Measurements from ENCODE around the gene RGS9.
"Not testable (repeated sequence)": the region's sequence is repeated elsewhere in the genome, so short reads cannot be mapped to it uniquely, and the experiment has no call there.

Gene RGS9

DNA sequence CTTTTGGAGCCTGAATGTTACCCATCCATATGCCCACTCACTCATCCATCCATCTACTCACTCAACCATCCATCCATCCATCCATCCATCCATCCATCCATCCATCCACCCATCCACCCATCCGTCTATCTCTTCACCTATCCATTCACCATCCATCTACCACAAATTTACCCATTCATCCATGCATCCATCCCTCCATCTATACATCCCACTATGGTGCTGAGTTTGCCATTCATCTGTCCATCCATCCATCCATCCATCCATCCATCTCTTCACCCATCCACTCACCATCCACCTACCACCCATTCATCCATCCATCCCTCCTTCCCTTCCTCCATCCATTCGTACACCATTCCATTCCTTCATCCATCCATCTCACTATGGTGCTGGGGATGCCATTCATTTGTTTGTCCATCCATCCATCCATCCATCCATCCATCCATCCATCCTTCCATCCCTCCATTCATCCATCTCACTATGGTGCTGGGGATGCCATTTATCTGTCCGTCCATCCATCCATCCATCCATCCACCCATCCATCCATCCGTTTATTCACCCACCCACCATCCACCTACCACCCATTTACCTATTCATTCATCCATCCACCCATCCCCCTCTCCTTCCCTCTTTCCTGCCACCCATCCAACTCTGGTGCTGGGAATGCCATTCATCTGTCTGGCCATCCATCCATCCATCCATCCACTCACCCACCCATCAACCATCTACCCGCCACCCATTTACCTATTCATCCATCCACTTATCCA, 39.7 kb downstream of the RGS9 start:
- Histone ChIP-seq H3K36me3 (ENCODE audit: control insufficient read depth, low read depth, low read length) (no peaks in the 10 kb centered on the region), H3K4me3 (ENCODE audit: low read length) (no peak overlapping the region), H3K9ac (ENCODE audit: low read length) (no peak overlapping the region)

DNA sequence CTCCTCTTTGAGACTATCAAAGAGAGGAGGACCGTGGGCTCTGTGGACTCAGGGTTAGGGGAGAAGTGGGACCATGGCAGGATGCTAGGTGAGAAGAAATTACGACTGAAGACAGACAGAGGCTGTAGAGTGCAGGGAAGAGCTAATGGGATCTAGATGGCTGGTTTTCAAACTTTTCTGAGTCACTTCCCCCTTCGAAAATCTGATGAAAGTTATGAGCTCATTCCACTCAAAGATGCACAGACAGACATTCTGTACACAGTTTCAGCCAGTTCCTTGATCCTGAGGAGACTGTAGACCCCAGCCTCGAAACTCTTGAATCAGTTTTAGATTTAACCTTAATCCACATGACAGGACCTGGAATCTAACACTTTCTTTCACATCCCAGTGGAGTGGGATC, 40.7 kb downstream of the RGS9 start:
- Histone ChIP-seq H3K9ac (ENCODE audit: low read length) (no peak overlapping the region), H3K4me3 (ENCODE audit: low read length) (no peak overlapping the region), H3K27ac (ENCODE audit: low read length) (no peak overlapping the region), H3K4me1 (ENCODE audit: control insufficient read depth, low read depth, low read length) (peaks cover 7% of the 10 kb centered on the region), H3K36me3 (ENCODE audit: control insufficient read depth, low read depth, low read length) (no peaks in the 10 kb centered on the region), H3K27me3 (ENCODE audit: control insufficient read depth, insufficient read depth, low read length) (no peaks in the 10 kb centered on the region), H3K9me3 (ENCODE audit: control insufficient read depth, low read depth, low read length) (no peaks in the 10 kb centered on the region)

More for the DNA sequence above, 39.7 kb downstream of the RGS9 start:
- no peaks in the 10 kb centered on the region for H3K27me3 ChIP-seq (ENCODE audit: control insufficient read depth, insufficient read depth, low read length)
- peaks cover 7% of the 10 kb centered on the region for H3K4me1 ChIP-seq (ENCODE audit: control insufficient read depth, low read depth, low read length)
- no peaks in the 10 kb centered on the region for H3K9me3 ChIP-seq (ENCODE audit: control insufficient read depth, low read depth, low read length)
- H3K27ac ChIP-seq (ENCODE audit: low read length): no peak overlapping the region

DNA sequence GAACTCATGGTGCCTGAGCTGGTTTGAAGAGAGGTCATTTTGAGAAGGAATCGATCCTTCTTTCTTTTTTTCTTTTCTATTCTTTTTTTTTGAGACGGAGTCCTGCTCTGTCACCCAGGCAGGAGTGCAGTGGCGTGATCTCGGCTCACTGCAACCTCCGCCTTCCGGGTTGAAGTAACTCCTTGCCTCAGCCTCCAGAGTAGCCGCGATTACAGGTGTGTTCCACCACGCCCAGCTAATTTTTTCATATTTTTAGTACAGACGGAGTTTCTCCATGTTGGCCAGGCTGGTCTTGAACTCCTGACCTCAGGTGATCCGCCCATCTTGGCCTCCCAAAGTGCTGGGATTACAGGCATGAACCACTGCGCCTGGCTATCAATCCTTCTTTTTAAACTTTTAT, 43.1 kb downstream of the RGS9 start:
- H3K27ac ChIP-seq (ENCODE audit: low read length): not testable (repeated sequence)

DNA sequence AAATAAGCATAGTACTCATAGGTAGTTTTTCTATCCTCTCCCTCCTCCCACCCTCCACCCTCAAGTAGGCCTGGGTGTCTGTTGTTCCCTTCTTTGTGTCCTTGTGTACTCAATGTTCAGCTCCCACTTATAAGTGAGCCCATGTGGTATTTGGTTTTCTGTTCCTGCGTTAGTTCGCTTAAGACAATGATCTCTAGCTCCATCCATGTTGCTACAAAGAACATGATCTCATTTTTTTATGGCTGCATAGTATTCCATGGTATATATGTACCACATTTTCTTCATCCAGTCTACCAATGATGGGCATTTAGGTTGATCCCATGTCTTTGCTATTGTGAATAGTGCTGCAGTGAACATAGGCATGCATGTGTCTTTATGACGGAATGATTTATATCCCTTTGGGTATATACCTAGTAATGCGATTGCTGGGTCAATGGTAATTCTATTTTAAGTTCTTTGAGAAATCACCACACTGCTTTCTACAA, 43.6 kb downstream of the RGS9 start:
- not testable (repeated sequence) for H3K9ac ChIP-seq (ENCODE audit: low read length); H3K9me3 ChIP-seq (ENCODE audit: control insufficient read depth, low read depth, low read length); H3K36me3 ChIP-seq (ENCODE audit: control insufficient read depth, low read depth, low read length); H3K27me3 ChIP-seq (ENCODE audit: control insufficient read depth, insufficient read depth, low read length); H3K4me3 ChIP-seq (ENCODE audit: low read length); H3K27ac ChIP-seq (ENCODE audit: low read length)
- peaks cover 32% of the 10 kb centered on the region for H3K4me1 ChIP-seq (ENCODE audit: control insufficient read depth, low read depth, low read length)

More for the DNA sequence above, 43.1 kb downstream of the RGS9 start:
- not testable (repeated sequence) for H3K36me3 ChIP-seq (ENCODE audit: control insufficient read depth, low read depth, low read length); H3K4me3 ChIP-seq (ENCODE audit: low read length); H3K9me3 ChIP-seq (ENCODE audit: control insufficient read depth, low read depth, low read length); H3K27me3 ChIP-seq (ENCODE audit: control insufficient read depth, insufficient read depth, low read length); H3K9ac ChIP-seq (ENCODE audit: low read length)
- peaks cover 27% of the 10 kb centered on the region for H3K4me1 ChIP-seq (ENCODE audit: control insufficient read depth, low read depth, low read length)

DNA sequence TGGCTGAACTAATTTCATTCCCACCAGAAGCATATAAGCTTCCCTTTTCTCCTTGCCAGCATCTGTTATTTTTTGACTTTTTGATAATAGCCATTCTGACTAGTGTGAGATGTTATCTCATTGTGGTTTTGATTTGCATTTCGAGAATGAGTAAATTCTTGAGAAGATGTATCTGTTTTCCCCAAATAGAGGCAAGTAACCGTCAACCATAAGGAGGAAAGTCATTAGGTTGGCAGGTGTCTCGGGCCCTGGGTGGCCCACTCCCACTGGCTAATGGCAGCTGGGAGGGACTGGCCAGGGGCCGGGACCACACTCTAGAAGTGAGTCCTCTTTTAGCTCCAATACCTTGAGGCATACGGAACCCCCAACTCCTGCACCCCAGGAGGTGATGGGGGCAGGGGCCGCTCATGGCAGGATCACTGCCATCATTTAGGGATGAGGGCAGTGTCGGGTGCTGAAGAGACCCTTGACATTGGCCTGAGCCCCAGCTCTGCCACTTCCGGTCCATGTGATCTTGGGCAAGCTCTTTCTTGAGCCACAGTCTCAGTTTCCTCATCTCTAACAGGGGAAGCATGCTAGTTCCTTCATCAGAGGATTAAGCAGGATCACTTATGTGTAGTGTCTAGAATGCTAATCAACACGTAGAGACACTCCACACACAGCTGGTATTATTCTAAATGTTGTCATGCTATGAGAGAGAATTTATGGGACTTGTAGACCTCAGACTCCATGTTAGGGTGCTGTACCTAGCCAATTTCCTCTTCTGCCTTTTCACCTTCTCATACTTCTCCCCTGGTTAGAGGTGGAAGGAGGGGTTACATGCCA, 44.3 kb downstream of the RGS9 start:
- Histone ChIP-seq H3K27me3 (ENCODE audit: control insufficient read depth, insufficient read depth, low read length) (no peaks in the 10 kb centered on the region), H3K36me3 (ENCODE audit: control insufficient read depth, low read depth, low read length) (no peaks in the 10 kb centered on the region), H3K9ac (ENCODE audit: low read length) (no peak overlapping the region), H3K9me3 (ENCODE audit: control insufficient read depth, low read depth, low read length) (no peaks in the 10 kb centered on the region), H3K27ac (ENCODE audit: low read length) (no peak overlapping the region), H3K4me1 (ENCODE audit: control insufficient read depth, low read depth, low read length) (peaks cover 33% of the 10 kb centered on the region), H3K4me3 (ENCODE audit: low read length) (no peak overlapping the region)

DNA sequence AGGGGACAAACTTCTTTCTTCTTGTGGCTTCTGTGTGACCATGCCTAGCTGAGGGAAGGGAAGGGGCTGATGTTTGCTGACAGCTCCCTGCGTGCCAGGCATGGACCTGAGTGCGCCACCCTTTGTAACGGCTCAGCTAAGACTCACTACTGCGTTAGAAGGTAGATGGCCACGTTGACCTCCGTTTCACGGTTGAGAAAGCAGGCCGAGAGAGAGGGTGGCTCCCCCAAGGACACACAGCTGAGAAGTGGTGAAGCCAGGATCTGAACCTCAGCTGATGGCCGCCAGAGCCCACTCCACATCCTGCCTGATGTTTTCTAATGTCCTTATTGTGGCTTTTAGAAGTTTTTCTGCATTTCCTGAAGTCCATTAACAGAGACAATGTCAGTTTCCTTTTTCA, 45.1 kb downstream of the RGS9 start:
- H3K27ac ChIP-seq (ENCODE audit: low read length): no peak overlapping the region
- no peak overlapping the region for H3K4me3 ChIP-seq (ENCODE audit: low read length)
- H3K36me3 ChIP-seq (ENCODE audit: control insufficient read depth, low read depth, low read length): no peaks in the 10 kb centered on the region
- no peaks in the 10 kb centered on the region for H3K27me3 ChIP-seq (ENCODE audit: control insufficient read depth, insufficient read depth, low read length)
- peaks cover 33% of the 10 kb centered on the region for H3K4me1 ChIP-seq (ENCODE audit: control insufficient read depth, low read depth, low read length)
- no peaks in the 10 kb centered on the region for H3K9me3 ChIP-seq (ENCODE audit: control insufficient read depth, low read depth, low read length)
- no peak overlapping the region for H3K9ac ChIP-seq (ENCODE audit: low read length)

DNA sequence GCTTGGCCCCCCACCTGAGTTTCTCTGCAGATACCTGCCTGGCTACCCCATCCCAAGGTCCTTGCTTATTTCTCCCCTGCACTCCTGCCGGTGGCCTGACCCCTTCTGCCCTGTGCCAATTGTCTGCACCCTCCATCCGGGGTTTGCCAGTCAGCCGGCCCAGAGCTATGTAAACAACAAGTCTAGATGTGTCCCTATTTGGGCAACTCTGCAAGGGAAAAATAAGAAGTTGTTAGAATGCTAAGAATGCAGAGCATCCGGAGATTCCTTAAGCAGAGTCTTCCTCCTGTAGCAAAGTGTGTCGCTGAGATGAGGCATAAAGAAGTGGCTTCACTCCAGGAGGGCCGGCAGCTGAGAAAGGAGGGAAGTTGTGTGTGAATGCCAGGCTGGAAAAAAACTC, 46.6 kb downstream of the RGS9 start:
- peaks cover 33% of the 10 kb centered on the region for H3K4me1 ChIP-seq (ENCODE audit: control insufficient read depth, low read depth, low read length)
- no peaks in the 10 kb centered on the region for H3K36me3 ChIP-seq (ENCODE audit: control insufficient read depth, low read depth, low read length)
- no peaks in the 10 kb centered on the region for H3K9me3 ChIP-seq (ENCODE audit: control insufficient read depth, low read depth, low read length)
- peak overlapping the region; percentile 49 for H3K9ac ChIP-seq (ENCODE audit: low read length)
- H3K27ac ChIP-seq (ENCODE audit: low read length): peak overlapping the region; percentile 30
- no peaks in the 10 kb centered on the region for H3K27me3 ChIP-seq (ENCODE audit: control insufficient read depth, insufficient read depth, low read length)
- H3K4me3 ChIP-seq (ENCODE audit: low read length): peak overlapping the region; percentile 11

DNA sequence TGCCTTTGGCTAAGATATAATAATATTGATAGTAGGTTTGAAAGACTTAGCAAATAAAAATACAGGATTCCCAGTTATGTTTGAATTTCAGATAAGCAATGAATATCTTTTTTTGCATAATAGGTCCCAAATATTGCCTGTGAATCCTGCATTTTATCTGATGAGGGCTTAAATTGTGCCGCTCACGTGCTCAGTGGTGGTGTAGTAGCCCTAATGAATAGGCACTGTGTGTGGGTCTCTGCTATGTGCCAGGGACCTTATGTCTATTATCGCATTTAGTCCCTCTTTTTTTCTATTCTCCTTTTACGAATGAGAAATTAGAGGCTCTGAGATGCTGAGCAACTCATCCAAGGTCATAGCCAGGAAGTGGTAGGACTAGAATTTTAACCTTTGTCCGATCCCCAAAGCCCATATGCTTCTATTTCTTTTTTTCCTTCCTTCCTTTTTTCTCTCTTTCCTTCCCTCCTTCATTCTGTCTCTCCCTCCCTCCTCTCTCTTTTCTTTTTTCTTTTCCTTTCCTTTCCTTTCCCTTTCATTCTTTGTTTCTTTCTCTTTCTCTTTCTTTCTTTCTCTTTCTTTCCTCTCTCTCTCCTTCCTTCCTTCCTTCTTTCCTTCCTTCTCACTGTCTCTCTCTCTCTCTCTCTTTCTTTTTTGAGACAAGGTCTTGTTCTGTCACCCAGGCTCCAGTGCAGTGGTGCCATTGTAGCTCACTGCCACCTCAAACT, 47.2 kb downstream of the RGS9 start:
- Histone ChIP-seq H3K9ac (ENCODE audit: low read length) (peak overlapping the region; percentile 49), H3K9me3 (ENCODE audit: control insufficient read depth, low read depth, low read length) (no peaks in the 10 kb centered on the region), H3K4me3 (ENCODE audit: low read length) (peak overlapping the region; percentile 11), H3K27me3 (ENCODE audit: control insufficient read depth, insufficient read depth, low read length) (no peaks in the 10 kb centered on the region), H3K27ac (ENCODE audit: low read length) (peak overlapping the region; percentile 38), H3K36me3 (ENCODE audit: control insufficient read depth, low read depth, low read length) (no peaks in the 10 kb centered on the region), H3K4me1 (ENCODE audit: control insufficient read depth, low read depth, low read length) (peaks cover 30% of the 10 kb centered on the region)

DNA sequence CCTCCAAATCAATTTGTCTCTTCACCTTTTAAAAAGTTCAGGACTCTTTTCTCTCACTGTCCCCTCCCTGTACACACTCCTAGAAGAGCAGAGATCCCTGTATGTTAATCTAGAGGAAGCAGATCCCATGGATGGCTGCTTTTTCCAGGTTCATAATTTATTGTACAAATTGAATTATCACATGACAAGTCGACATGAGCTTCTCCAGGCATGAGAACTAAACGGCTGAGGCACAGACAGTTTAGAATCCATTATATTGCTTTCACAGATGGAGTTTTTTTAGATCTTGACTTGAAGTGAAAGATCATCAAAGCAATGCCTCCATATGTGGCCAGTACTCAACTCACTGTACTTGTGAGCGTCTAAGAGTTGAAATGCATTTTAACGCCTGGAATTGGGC, 47.9 kb downstream of the RGS9 start:
- no peak overlapping the region for H3K9ac ChIP-seq (ENCODE audit: low read length)
- no peaks in the 10 kb centered on the region for H3K9me3 ChIP-seq (ENCODE audit: control insufficient read depth, low read depth, low read length)
- no peaks in the 10 kb centered on the region for H3K27me3 ChIP-seq (ENCODE audit: control insufficient read depth, insufficient read depth, low read length)
- no peaks in the 10 kb centered on the region for H3K36me3 ChIP-seq (ENCODE audit: control insufficient read depth, low read depth, low read length)
- peaks cover 27% of the 10 kb centered on the region for H3K4me1 ChIP-seq (ENCODE audit: control insufficient read depth, low read depth, low read length)
- no peak overlapping the region for H3K4me3 ChIP-seq (ENCODE audit: low read length)
- H3K27ac ChIP-seq (ENCODE audit: low read length): no peak overlapping the region

DNA sequence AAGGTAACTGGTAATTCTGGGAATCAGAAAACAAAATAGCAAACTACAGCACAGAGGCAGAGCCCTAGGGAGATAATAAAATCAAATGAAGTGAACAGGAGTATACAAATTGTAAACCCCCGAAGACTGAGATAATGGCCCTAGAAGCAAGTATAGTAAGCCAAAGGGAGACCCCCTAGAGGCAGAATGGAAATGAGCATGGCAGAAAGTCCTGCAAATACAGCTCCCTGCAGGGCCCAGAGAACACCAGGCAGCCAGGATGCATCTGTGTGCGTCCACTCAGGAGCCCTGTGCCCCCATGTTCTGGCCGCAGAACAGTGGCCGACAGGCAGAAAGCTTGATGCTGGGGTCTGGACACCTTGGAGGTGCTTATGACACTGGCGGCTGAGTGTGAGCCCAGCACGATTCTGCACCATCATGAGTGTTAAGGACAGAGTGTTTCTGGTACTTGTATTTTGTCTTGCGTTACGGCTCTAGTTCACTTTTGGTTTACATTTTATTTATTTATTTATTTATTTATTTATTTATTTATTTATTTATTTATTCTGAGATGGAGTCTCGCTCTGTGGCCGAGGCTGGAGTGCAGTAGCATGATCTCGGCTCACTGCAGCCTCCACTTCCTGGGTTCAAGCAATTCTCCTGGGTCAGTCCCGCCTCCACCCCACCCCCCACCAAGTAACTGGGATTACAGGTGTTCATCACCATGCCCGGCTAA, 48.7 kb downstream of the RGS9 start:
- no peaks in the 10 kb centered on the region for H3K27me3 ChIP-seq (ENCODE audit: control insufficient read depth, insufficient read depth, low read length)
- H3K9ac ChIP-seq (ENCODE audit: low read length): no peak overlapping the region
- H3K4me3 ChIP-seq (ENCODE audit: low read length): no peak overlapping the region
- H3K9me3 ChIP-seq (ENCODE audit: control insufficient read depth, low read depth, low read length): no peaks in the 10 kb centered on the region
- H3K4me1 ChIP-seq (ENCODE audit: control insufficient read depth, low read depth, low read length): peaks cover 27% of the 10 kb centered on the region
- no peak overlapping the region for H3K27ac ChIP-seq (ENCODE audit: low read length)
- H3K36me3 ChIP-seq (ENCODE audit: control insufficient read depth, low read depth, low read length): no peaks in the 10 kb centered on the region

Measured in iPS-18a (cell line).